ENCODE measurements around the gene MUC5B. TPM values are rescaled to one million over a fixed set of nuclear protein-coding genes. Genes with fewer than 3 reads are reported as not detected.

The MUC5B gene
- total and polyA plus RNA-seq, 3 donors from 2014 or later, result 0.45 to 0.87 (median 0.50) TPM

- Histone ChIP-seq H3K9me3 (no peaks in the 10 kb centered on the region), H3K4me3 (no peak overlapping the region), H3K36me3 (ENCODE audit: low read depth, missing control alignments) (no peaks in the 10 kb centered on the region), H3K27me3 (no peaks in the 10 kb centered on the region), H3K27ac (no peak overlapping the region), H3K4me1 (no peaks in the 10 kb centered on the region)
- no peak for TF ChIP-seq POLR2A (IDR thresholded peaks at IDR 0.05)
- TF ChIP-seq CTCF (IDR thresholded peaks at IDR 0.05), result no peak
- intact Hi-C loops (cut with DNase I; ENCODE audit: low total_unique reads), result no loop called here
- DNase-seq, result no peak
- WGBS, 2 donors, result 90% methylated on average over 6 to 46 of the region's 46 CpGs
Measured at GRCh38 chr11:1232021-1232882, 9.4 kb downstream of the MUC5B start.

- TF ChIP-seq POLR2A (IDR thresholded peaks at IDR 0.05), result no peak
- H3K27me3 ChIP-seq, result no peaks in the 10 kb centered on the region
- no peak overlapping the region for H3K27ac ChIP-seq
- WGBS, 2 donors, result 82 to 89% methylated on average over 10 to 30 of the region's 30 CpGs
- no peaks in the 10 kb centered on the region for H3K36me3 ChIP-seq (ENCODE audit: low read depth, missing control alignments)
- no peak for DNase-seq
- H3K4me1 ChIP-seq, result no peaks in the 10 kb centered on the region
- intact Hi-C loops (cut with DNase I; ENCODE audit: low total_unique reads), result no loop called here
- H3K9me3 ChIP-seq, result no peaks in the 10 kb centered on the region
- no peak overlapping the region for H3K4me3 ChIP-seq
Measured at GRCh38 chr11:1232883-1233321, 10.0 kb downstream of the MUC5B start.

GRCh38 chr11:1233351-1234053 lies 10.6 kb downstream of the MUC5B start:
- WGBS, 2 donors, result 80 to 90% methylated on average over 8 to 14 of the region's 21 CpGs
- H3K27ac ChIP-seq, result no peak overlapping the region
- no peak for DNase-seq
- H3K9me3 ChIP-seq, result no peaks in the 10 kb centered on the region
- no peaks in the 10 kb centered on the region for H3K36me3 ChIP-seq (ENCODE audit: low read depth, missing control alignments)
- no peak overlapping the region for H3K4me3 ChIP-seq
- no peaks in the 10 kb centered on the region for H3K27me3 ChIP-seq
- H3K4me1 ChIP-seq, result no peaks in the 10 kb centered on the region
- intact Hi-C loops (cut with DNase I; ENCODE audit: low total_unique reads), result no loop called here
- TF ChIP-seq CTCF (IDR thresholded peaks at IDR 0.05) (no peak), POLR2A (IDR thresholded peaks at IDR 0.05) (no peak)

- intact Hi-C loops (cut with DNase I; ENCODE audit: low total_unique reads), result no loop called here
- Histone ChIP-seq H3K27ac (no peak overlapping the region), H3K4me1 (no peaks in the 10 kb centered on the region), H3K27me3 (no peaks in the 10 kb centered on the region), H3K4me3 (no peak overlapping the region), H3K9me3 (no peaks in the 10 kb centered on the region), H3K36me3 (ENCODE audit: low read depth, missing control alignments) (no peaks in the 10 kb centered on the region)
- DNase-seq, result no peak
- 83 to 86% methylated on average over 14 to 22 of the region's 22 CpGs for WGBS, 2 donors
- TF ChIP-seq CTCF (IDR thresholded peaks at IDR 0.05), result no peak
- no peak for TF ChIP-seq POLR2A (IDR thresholded peaks at IDR 0.05)
Measured at GRCh38 chr11:1234054-1234720, 11.3 kb downstream of the MUC5B start.

GRCh38 chr11:1234771-1235305 lies 12.0 kb downstream of the MUC5B start:
- intact Hi-C loops (cut with DNase I; ENCODE audit: low total_unique reads), result no loop called here
- 91 to 94% methylated on average over 10 to 22 of the region's 23 CpGs for WGBS, 2 donors
- Histone ChIP-seq H3K4me3 (no peak overlapping the region), H3K9me3 (no peaks in the 10 kb centered on the region), H3K36me3 (ENCODE audit: low read depth, missing control alignments) (no peaks in the 10 kb centered on the region), H3K27me3 (no peaks in the 10 kb centered on the region), H3K27ac (no peak overlapping the region), H3K4me1 (no peaks in the 10 kb centered on the region)
- no peak for TF ChIP-seq CTCF (IDR thresholded peaks at IDR 0.05)
- no peak for TF ChIP-seq POLR2A (IDR thresholded peaks at IDR 0.05)
- no peak for DNase-seq

All from testis (tissue), 3 donors.